Neural cell (in vitro differentiated cells): Measurements from ENCODE around the gene TMEM260. TPM values are rescaled to one million over a fixed set of nuclear protein-coding genes. Genes with fewer than 3 reads are reported as not detected.

Source experiments
- H2AFZ ChIP-seq: fragments of 200-600, 300-800 bp; sonication (generic), shearing (Covaris generic); 2 replicates; pipeline ENCODE4 v1.6.0; 2014; ENCODE audit warnings: low read depth, mild to moderate bottlenecking, antibody characterized with exemption, low read length, moderate library complexity
- H3F3A ChIP-seq: fragments of 200-600 bp; shearing (Covaris generic); 2 replicates; pipeline ENCODE4 v1.6.1; 2016; ENCODE audit warnings: mild to moderate bottlenecking, moderate library complexity, mixed read lengths, antibody characterized with exemption, low read length; ENCODE audit not compliant: insufficient read depth, poor library complexity, severe bottlenecking
- H3K27ac ChIP-seq: fragments of 200-600, 300-800 bp; sonication (generic), shearing (Covaris generic); 2 replicates; pipeline ENCODE4 v1.5.1; 2014; ENCODE audit warnings: mild to moderate bottlenecking, low read length, moderate library complexity
- H3K27me3 ChIP-seq: fragments of 300-800, 200-600 bp; sonication (generic), shearing (Covaris generic); 2 replicates; pipeline ENCODE4 v1.6.0; 2014; ENCODE audit warnings: mild to moderate bottlenecking, low read depth, low read length, moderate library complexity; ENCODE audit not compliant: insufficient read depth
- H3K36me3 ChIP-seq: fragments of 300-800, 200-600 bp; sonication (generic), shearing (Covaris generic); 2 replicates; pipeline ENCODE4 v1.5.1; 2014; ENCODE audit warnings: mild to moderate bottlenecking, antibody characterized with exemption, low read length, moderate library complexity; ENCODE audit not compliant: insufficient read depth
- H3K4me2 ChIP-seq: fragments of 300-800, 200-600 bp; sonication (generic), shearing (Covaris generic); 2 replicates; pipeline ENCODE4 v1.6.0; 2014; ENCODE audit warnings: mild to moderate bottlenecking, low read length
- H3K4me3 ChIP-seq: fragments of 300-800, 200-600 bp; sonication (generic), shearing (Covaris generic); 2 replicates; pipeline ENCODE4 v1.5.1; 2014; ENCODE audit warnings: mild to moderate bottlenecking, low read length, moderate library complexity
- H3K79me2 ChIP-seq: fragments of 200-600 bp; shearing (Covaris generic); replicated peaks from 2 replicates; pipeline ENCODE4 v1.6.0; 2014; ENCODE audit warnings: mild to moderate bottlenecking, low read length, moderate library complexity; ENCODE audit not compliant: insufficient read depth
- H3K9ac ChIP-seq: fragments of 300-800, 200-600 bp; sonication (generic), shearing (Covaris generic); 2 replicates; pipeline ENCODE4 v1.6.1; 2016; ENCODE audit warnings: mild to moderate bottlenecking, low read length, mixed read lengths
- H3K9me2 ChIP-seq: fragments of 200-600 bp; shearing (Covaris generic); 2 replicates; pipeline ENCODE4 v1.6.1; 2016; ENCODE audit warnings: mild to moderate bottlenecking, low read length, mixed read lengths; ENCODE audit not compliant: insufficient read depth
- H3K9me3 ChIP-seq: fragments of 200-600, 300-800 bp; sonication (generic), shearing (Covaris generic); 2 replicates; pipeline ENCODE4 v1.6.1; 2016; ENCODE audit warnings: mild to moderate bottlenecking, mixed run types, low read length, moderate library complexity, mixed read lengths
- H4K20me1 ChIP-seq: fragments of 200-600 bp; shearing (Covaris generic); 2 replicates; pipeline ENCODE4 v1.6.1; 2016; ENCODE audit warnings: mild to moderate bottlenecking, mixed run types; ENCODE audit not compliant: insufficient read depth
- CTCF ChIP-seq: fragments of 450-650 bp; IDR thresholded peaks from 2 replicates; pipeline ENCODE4 v1.5.1; 2014; ENCODE audit warnings: antibody characterized with exemption, mild to moderate bottlenecking, moderate library complexity; ENCODE audit not compliant: poor library complexity, severe bottlenecking
- EP300 ChIP-seq: fragments of 450-650 bp; conservative IDR thresholded peaks from 2 replicates; pipeline ENCODE4 v1.6.1; 2014; ENCODE audit warnings: antibody characterized with exemption, mild to moderate bottlenecking, moderate library complexity; ENCODE audit not compliant: poor library complexity, severe bottlenecking
- EZH2 ChIP-seq: fragments of 200-600, 300-800 bp; shearing (Covaris generic), sonication (generic); IDR thresholded peaks from 2 replicates; pipeline ENCODE4 v1.6.1; 2014; ENCODE audit warnings: antibody characterized with exemption, low read length, borderline replicate concordance, mild to moderate bottlenecking; ENCODE audit not compliant: insufficient read depth, poor library complexity, severe bottlenecking
- MXI1 ChIP-seq: fragments of 450-650 bp; conservative IDR thresholded peaks from 2 replicates; pipeline ENCODE4 v1.6.1; 2014; ENCODE audit warnings: antibody characterized with exemption, mild to moderate bottlenecking; ENCODE audit not compliant: poor library complexity, severe bottlenecking
- POLR2AphosphoS5 ChIP-seq: IDR thresholded peaks from 2 replicates; pipeline ENCODE4 v1.6.1; 2012
- RAD21 ChIP-seq: fragments of 450-650 bp; conservative IDR thresholded peaks from 2 replicates; pipeline ENCODE4 v1.6.1; 2014; ENCODE audit warnings: antibody characterized with exemption, mild to moderate bottlenecking, moderate library complexity
- REST ChIP-seq: IDR thresholded peaks from 2 replicates; pipeline ENCODE4 v1.6.1; 2012; ENCODE audit warnings: borderline replicate concordance
- SMC3 ChIP-seq: fragments of 450-650 bp; conservative IDR thresholded peaks from 2 replicates; pipeline ENCODE4 v1.6.1; 2014; ENCODE audit warnings: antibody characterized with exemption, mild to moderate bottlenecking, moderate library complexity; ENCODE audit not compliant: poor library complexity
- TAF1 ChIP-seq: IDR thresholded peaks from 2 replicates; pipeline ENCODE4 v1.6.1; 2012; ENCODE audit warnings: low read depth
- polyA plus RNA-seq: library from polyadenylated mRNA; depleted of rRNA; stranded (reverse); fragments of >200 nt; gene quantifications from 2 replicates; pipeline ENCODE4 v1.2.3, GENCODE V29; 2014

The TMEM260 gene
- polyA plus RNA-seq, 1 donor from 2014 or later: 67.0 TPM

GRCh38 chr14:56549721-56550120, 29.9 kb upstream of the TMEM260 start:
- TF ChIP-seq EP300: no peak
- TF ChIP-seq TAF1: no peak
- no peak for TF ChIP-seq RAD21
- no peak for TF ChIP-seq CTCF
- TF ChIP-seq MXI1: no peak
- TF ChIP-seq REST: no peak
- TF ChIP-seq POLR2AphosphoS5: no peak
- no peak for TF ChIP-seq EZH2
- no peak for TF ChIP-seq SMC3
- H3F3A ChIP-seq: no peaks in the 10 kb centered on the region
- H4K20me1 ChIP-seq: no peaks in the 10 kb centered on the region
- no peak overlapping the region for H3K9ac ChIP-seq
- no peak overlapping the region for H3K4me2 ChIP-seq
- no peaks in the 10 kb centered on the region for H3K27me3 ChIP-seq
- no peak overlapping the region for H3K27ac ChIP-seq
- H3K4me3 ChIP-seq: no peak overlapping the region
- H3K9me2 ChIP-seq: no peaks in the 10 kb centered on the region
- no peak overlapping the region for H2AFZ ChIP-seq
- H3K79me2 ChIP-seq: no peaks in the 10 kb centered on the region
- no peaks in the 10 kb centered on the region for H3K36me3 ChIP-seq
- H3K9me3 ChIP-seq: no peaks in the 10 kb centered on the region

GRCh38 chr14:56552615-56553014, 27.0 kb upstream of the TMEM260 start:
- no peak overlapping the region for H3K9ac ChIP-seq
- H3K9me2 ChIP-seq: no peaks in the 10 kb centered on the region
- H3K27me3 ChIP-seq: no peaks in the 10 kb centered on the region

More at GRCh38 chr14:56552615-56553014, 27.0 kb upstream of the TMEM260 start:
- Histone ChIP-seq H2AFZ (no peak overlapping the region), H3K4me3 (no peak overlapping the region), H4K20me1 (no peaks in the 10 kb centered on the region), H3K27ac (no peak overlapping the region), H3K79me2 (no peaks in the 10 kb centered on the region), H3K9me3 (no peaks in the 10 kb centered on the region), H3F3A (no peaks in the 10 kb centered on the region), H3K36me3 (no peaks in the 10 kb centered on the region), H3K4me2 (no peak overlapping the region)
- TF ChIP-seq REST (no peak), POLR2AphosphoS5 (no peak), CTCF (no peak), EZH2 (no peak), RAD21 (no peak), EP300 (no peak), TAF1 (no peak), SMC3 (no peak), MXI1 (no peak)
